CD4-positive, alpha-beta memory T cell (primary cell): ENCODE measurements around the gene SMARCA1. TPM values are rescaled to one million over a fixed set of nuclear protein-coding genes. Genes with fewer than 3 reads are reported as not detected.

Source experiments
- CTCF ChIA-PET: fragments of 350-600 bp; sonication (Branson Sonifier 250); formaldehyde crosslinking; loops from one replicate; lab custom pipeline; 2021; ENCODE audit warnings: inconsistent platforms; ENCODE audit not compliant: partially characterized antibody; lab: Charles Lee
- POLR2A ChIA-PET: fragments of 350-600 bp; sonication (Branson Sonifier 250); formaldehyde crosslinking; loops from one replicate; lab custom pipeline; 2021; ENCODE audit not compliant: partially characterized antibody; lab: Charles Lee
- DNase-seq, 5 donors: peaks; one replicate each; pipeline versions ENCODE4 v3.0.0 to v3.0.0-alpha.2; 2020 to 2022; ENCODE audit warnings: mixed read lengths in 1 of 5
- H3K27ac ChIP-seq: one replicate; pipeline ENCODE4 v1.7.0; 2013; ENCODE audit warnings: low read depth, low read length
- H3K27me3 ChIP-seq: 2 replicates; pipeline ENCODE4 v1.7.0; 2013; ENCODE audit warnings: mild to moderate bottlenecking, low read length, moderate library complexity; ENCODE audit not compliant: insufficient read depth
- H3K36me3 ChIP-seq: 2 replicates; pipeline ENCODE4 v1.7.0; 2013; ENCODE audit warnings: mild to moderate bottlenecking, low read length, moderate library complexity; ENCODE audit not compliant: insufficient read depth
- H3K4me1 ChIP-seq: 2 replicates; pipeline ENCODE4 v1.7.0; 2013; ENCODE audit warnings: mild to moderate bottlenecking, low read length, moderate library complexity; ENCODE audit not compliant: insufficient read depth
- H3K4me3 ChIP-seq, 2 donors: one replicate each; pipeline ENCODE4 v1.7.0; 2013; ENCODE audit warnings: low read length in 2 of 2, mild to moderate bottlenecking in 1 of 2
- H3K9me3 ChIP-seq, 2 donors: one replicate each; pipeline ENCODE4 v1.7.0; 2013; ENCODE audit warnings: low read length in 2 of 2, control low read depth in 1 of 2; ENCODE audit not compliant: control insufficient read depth in 1 of 2
- H3K27ac Mint-ChIP-seq, 7 donors: one replicate each; pipeline ENCODE4 v1.8.0; 2020 to 2021; ENCODE audit warnings: mixed read lengths in 7 of 7, mild to moderate bottlenecking in 6 of 7, inconsistent platforms in 3 of 7, moderate library complexity in 3 of 7
- H3K27me3 Mint-ChIP-seq, 2 donors: one replicate each; pipeline ENCODE4 v1.8.0; 2020 to 2021; ENCODE audit warnings: mixed read lengths in 2 of 2
- H3K36me3 Mint-ChIP-seq, 2 donors: one replicate each; pipeline ENCODE4 v1.8.0; 2020 to 2021; ENCODE audit warnings: mixed read lengths in 2 of 2, inconsistent platforms in 1 of 2, mild to moderate bottlenecking in 1 of 2
- H3K4me1 Mint-ChIP-seq, 4 donors: one replicate each; pipeline ENCODE4 v1.8.0; 2020 to 2021; ENCODE audit warnings: mixed read lengths in 4 of 4, mild to moderate bottlenecking in 1 of 4
- H3K4me3 Mint-ChIP-seq, 8 donors: one replicate each; pipeline ENCODE4 v1.8.0; 2020 to 2021; ENCODE audit warnings: mixed read lengths in 8 of 8, mild to moderate bottlenecking in 7 of 8, moderate library complexity in 6 of 8, inconsistent platforms in 3 of 8
- H3K9me3 Mint-ChIP-seq, 8 donors: one replicate each; pipeline ENCODE4 v1.8.0; 2020 to 2021; ENCODE audit warnings: mixed read lengths in 8 of 8, mild to moderate bottlenecking in 5 of 8, inconsistent platforms in 3 of 8, moderate library complexity in 1 of 8
- intact Hi-C: fragments of 100-400 bp; cut with micrococcal nuclease; formaldehyde crosslinking; loops from one replicate; pipeline ENCODE4 v1.15.1; 2023
- polyA plus RNA-seq, 2 donors: library from polyadenylated mRNA; unstranded; fragments of 300-500 nt; fragmentation: Illumina TruSeq; gene quantifications; one replicate each; pipeline ENCODE4 v1.2.3, GENCODE V29; 2021
- total RNA-seq, 2 experiments: library from RNA; stranded (reverse); gene quantifications; one replicate each; pipeline ENCODE4 v1.2.3, GENCODE V29; 2021

The SMARCA1 gene
- total and polyA plus RNA-seq, 4 experiments from 2014 or later: 0.16 to 0.52 (median 0.32) TPM

DNA sequence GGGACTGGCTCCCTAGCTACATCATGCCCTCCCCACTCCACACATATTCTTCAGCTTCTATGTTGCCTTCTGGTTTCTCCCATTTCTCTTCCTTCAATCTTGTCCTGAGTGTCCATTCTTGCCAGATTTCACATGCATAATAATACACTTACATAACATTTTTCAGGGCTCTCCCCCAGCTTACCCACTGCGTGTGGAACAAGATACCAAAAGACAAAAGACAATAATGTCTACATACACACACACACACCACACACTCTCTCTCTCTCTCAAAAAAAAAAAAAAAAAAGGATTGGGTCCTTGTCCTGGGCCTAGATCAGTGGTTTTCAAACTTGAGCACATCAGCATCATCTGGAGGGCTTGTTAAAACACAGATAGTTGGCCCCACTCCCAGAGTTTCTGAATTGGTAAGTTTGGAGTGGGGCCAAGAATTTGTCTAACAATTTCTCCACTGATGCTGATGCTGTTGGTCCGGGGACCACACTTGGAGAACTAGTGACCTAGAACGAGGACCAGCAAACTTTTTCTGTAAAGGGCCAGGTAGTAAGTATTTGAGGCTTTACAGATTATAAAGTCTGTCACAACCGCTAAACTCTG, 6.5 kb upstream of the SMARCA1 start:
- Histone ChIP-seq H3K9me3 (no peaks in the 10 kb centered on the region), H3K27ac (no peak overlapping the region), H3K27me3 (no peaks in the 10 kb centered on the region), H3K4me1 (no peaks in the 10 kb centered on the region), H3K4me3 (no peak overlapping the region), H3K36me3 (no peaks in the 10 kb centered on the region)
- H3K4me3 Mint-ChIP-seq: no peak overlapping the region
- H3K4me1 Mint-ChIP-seq: no peaks in the 10 kb centered on the region
- no peaks in the 10 kb centered on the region for H3K36me3 Mint-ChIP-seq
- ChIA-PET POLR2A (no interaction called here), CTCF (no interaction called here)
- H3K27ac Mint-ChIP-seq: no peak overlapping the region
- intact Hi-C loops: no loop called here
- H3K9me3 Mint-ChIP-seq: no peaks in the 10 kb centered on the region
- DNase-seq: no peak
- peaks cover 0 to 1% of the 10 kb centered on the region in 2 donors for H3K27me3 Mint-ChIP-seq

DNA sequence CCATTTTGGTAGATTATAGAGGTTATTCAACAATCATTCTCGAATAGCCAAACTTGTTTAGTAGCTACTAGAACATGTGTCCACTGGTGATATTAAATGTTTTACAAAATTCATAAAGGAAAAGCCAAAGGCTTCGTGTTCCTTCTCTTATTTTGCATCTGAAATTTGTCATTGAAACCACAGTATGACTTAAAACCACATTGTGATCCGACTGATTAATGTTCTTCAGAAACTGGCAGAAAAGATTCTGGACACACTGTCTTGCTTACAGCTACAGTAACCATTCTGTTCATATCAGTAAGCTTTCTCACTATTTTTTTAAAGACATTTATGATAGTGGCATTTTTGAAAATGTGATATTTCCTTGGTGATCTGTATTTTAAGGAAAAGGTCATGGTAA, 2.6 kb upstream of the SMARCA1 start:
- H3K27me3 Mint-ChIP-seq: peaks cover 0 to 2% of the 10 kb centered on the region in 2 donors

DNA sequence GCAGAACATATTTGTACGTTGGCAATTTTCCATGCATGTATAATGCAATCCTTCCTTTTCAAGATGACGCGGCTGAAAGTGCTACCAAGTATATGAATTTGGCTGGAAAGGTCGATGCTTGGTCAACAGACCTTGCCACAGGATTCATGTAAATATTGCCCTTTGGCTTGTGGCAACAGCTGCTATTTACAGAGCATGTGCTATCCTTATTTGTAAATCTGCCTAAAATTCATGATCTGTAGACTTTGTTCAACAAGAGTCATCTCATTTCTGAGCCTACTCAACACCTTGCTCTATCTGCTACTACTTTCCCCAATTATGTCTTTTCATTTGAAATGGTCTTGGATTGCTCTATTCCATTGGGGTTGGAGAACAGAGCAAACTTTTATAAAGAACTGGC, 1.9 kb upstream of the SMARCA1 start:
- Mint-ChIP-seq H3K4me1 (peaks cover 0 to 6% (median 1%) of the 10 kb centered on the region in 4 donors), H3K4me3 (no peak overlapping the region)
- CTCF ChIA-PET: no interaction called here

More for the DNA sequence above, 2.6 kb upstream of the SMARCA1 start:
- Mint-ChIP-seq H3K27ac (no peak overlapping the region), H3K4me1 (peaks cover 0 to 6% (median 1%) of the 10 kb centered on the region in 4 donors), H3K4me3 (no peak overlapping the region), H3K9me3 (no peaks in the 10 kb centered on the region), H3K36me3 (peaks cover 0 to 2% of the 10 kb centered on the region in 2 donors)
- Histone ChIP-seq H3K27ac (no peak overlapping the region), H3K4me3 (no peak overlapping the region), H3K36me3 (no peaks in the 10 kb centered on the region), H3K4me1 (peaks cover 7% of the 10 kb centered on the region), H3K27me3 (no peaks in the 10 kb centered on the region), H3K9me3 (no peaks in the 10 kb centered on the region)
- POLR2A ChIA-PET: no interaction called here
- CTCF ChIA-PET: interaction anchor here (0.8 to 1.1 kb wide), 2 partner anchors 13 to 75 kb away, joined by 3 read pairs; no protein-coding TSS in a partner anchor
- DNase-seq: no peak
- intact Hi-C loops: no loop called here

DNA sequence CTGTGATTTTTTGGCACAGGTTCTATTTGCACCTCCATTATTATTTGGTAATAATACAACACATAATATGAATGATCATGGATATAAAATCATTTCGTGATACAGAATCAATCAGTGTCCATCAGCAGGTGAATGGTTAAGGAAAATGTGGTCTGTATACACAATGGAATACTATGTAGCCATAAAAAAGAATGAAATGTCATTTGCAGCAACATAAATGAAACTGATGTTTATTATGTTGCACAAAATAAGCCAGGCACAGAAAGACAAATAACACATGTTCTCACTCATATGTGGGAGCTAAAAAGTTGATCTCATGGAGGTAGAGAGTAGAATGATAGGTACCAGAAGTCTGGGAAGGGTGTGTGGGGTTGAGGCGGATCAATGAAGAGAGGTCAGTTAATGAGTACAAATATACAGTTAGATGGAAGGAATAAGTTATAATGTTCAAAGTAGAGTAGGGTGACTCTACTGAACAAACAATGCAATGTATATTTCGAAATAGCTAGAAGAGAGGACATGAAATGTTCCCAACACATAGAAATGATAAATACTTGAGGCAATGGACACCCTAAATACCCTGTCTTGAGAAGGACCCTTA, 1.1 kb upstream of the SMARCA1 start:
- Histone ChIP-seq H3K27ac (no peak overlapping the region), H3K4me1 (peaks cover 7% of the 10 kb centered on the region), H3K36me3 (no peaks in the 10 kb centered on the region), H3K27me3 (no peaks in the 10 kb centered on the region), H3K4me3 (no peak overlapping the region), H3K9me3 (no peaks in the 10 kb centered on the region)
- H3K4me1 Mint-ChIP-seq: peaks cover 0 to 6% (median 1%) of the 10 kb centered on the region in 4 donors
- ChIA-PET CTCF (no interaction called here), POLR2A (no interaction called here)
- H3K27me3 Mint-ChIP-seq: peaks cover 0 to 2% of the 10 kb centered on the region in 2 donors
- peak overlapping the region; percentile 6 to 87 (median 79) for H3K4me3 Mint-ChIP-seq
- no peaks in the 10 kb centered on the region for H3K9me3 Mint-ChIP-seq
- no peak overlapping the region for H3K27ac Mint-ChIP-seq
- no peak for DNase-seq
- intact Hi-C loops: no loop called here
- H3K36me3 Mint-ChIP-seq: peaks cover 0 to 2% of the 10 kb centered on the region in 2 donors

More for the DNA sequence above, 1.9 kb upstream of the SMARCA1 start:
- intact Hi-C loops: no loop called here
- Mint-ChIP-seq H3K36me3 (peaks cover 0 to 2% of the 10 kb centered on the region in 2 donors), H3K27me3 (peaks cover 0 to 2% of the 10 kb centered on the region in 2 donors), H3K9me3 (no peaks in the 10 kb centered on the region), H3K27ac (no peak overlapping the region)
- POLR2A ChIA-PET: no interaction called here
- peaks cover 7% of the 10 kb centered on the region for H3K4me1 ChIP-seq
- no peak for DNase-seq
- H3K4me3 ChIP-seq: no peak overlapping the region
- H3K9me3 ChIP-seq: no peaks in the 10 kb centered on the region
- no peaks in the 10 kb centered on the region for H3K27me3 ChIP-seq
- H3K27ac ChIP-seq: no peak overlapping the region
- no peaks in the 10 kb centered on the region for H3K36me3 ChIP-seq

DNA sequence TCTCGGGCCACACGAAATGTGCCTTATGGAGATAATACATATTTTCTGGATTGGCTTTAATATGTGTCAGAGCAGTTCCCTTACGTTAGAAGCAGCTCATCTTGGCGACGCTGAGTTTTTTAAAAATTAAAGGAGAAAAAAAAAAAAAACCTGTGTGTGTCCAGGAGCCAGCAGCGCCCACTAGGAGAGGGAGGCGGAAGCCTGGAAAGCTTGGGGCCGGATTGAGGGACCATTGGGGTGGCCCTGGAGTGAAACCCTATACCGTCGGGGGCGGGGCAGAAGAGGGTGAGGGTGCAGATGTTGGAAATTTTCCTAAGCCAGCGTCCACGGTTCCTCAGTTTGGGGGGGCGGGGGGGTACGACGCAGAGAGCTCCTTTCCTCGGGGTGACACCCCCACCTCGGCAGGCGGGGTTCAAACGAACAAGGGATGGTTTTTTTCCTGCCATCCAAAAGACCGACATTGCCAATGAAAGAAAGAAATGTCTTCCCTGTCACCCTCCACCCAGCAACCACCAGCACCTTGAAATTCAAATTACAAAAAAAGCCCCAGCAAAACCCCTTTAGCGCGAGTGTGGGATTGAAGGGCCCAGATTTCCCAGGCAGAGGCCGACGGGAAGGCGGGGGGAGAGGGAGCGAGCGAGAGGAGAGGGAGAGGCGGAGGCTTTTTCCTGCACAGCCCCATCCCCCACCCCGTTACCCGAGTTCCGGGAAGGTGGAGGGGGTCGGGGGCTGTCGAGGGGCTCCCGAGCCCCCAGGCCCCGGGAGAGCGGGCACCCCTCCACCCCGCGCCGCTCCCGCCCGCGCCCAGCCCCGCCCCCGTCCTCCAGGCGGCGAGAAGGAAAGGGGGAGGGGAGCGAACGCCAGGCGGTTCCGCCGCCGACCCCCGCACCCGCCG, 859 bp downstream of the SMARCA1 start:
- Histone ChIP-seq H3K4me3 (peak overlapping the region in 1 of 2 donors; percentile 41), H3K9me3 (no peaks in the 10 kb centered on the region), H3K27me3 (no peaks in the 10 kb centered on the region), H3K36me3 (no peaks in the 10 kb centered on the region), H3K27ac (no peak overlapping the region), H3K4me1 (peaks cover 7% of the 10 kb centered on the region)
- H3K27ac Mint-ChIP-seq: peak overlapping the region in 3 of 7 donors; percentile 67 to 74 (median 68)
- no peak for DNase-seq
- H3K4me3 Mint-ChIP-seq: peak overlapping the region; percentile 82 to 89 (median 86)
- peaks cover 0 to 2% of the 10 kb centered on the region in 2 donors for H3K27me3 Mint-ChIP-seq
- H3K36me3 Mint-ChIP-seq: peaks cover 0 to 2% of the 10 kb centered on the region in 2 donors
- ChIA-PET POLR2A (no interaction called here), CTCF (no interaction called here)
- intact Hi-C loops: loop anchor here (2.0 kb wide), 1 partner anchor 18 kb away; the partner anchor contains the start of gene OCRL
- peaks cover 0 to 6% (median 1%) of the 10 kb centered on the region in 4 donors for H3K4me1 Mint-ChIP-seq
- no peaks in the 10 kb centered on the region for H3K9me3 Mint-ChIP-seq

DNA sequence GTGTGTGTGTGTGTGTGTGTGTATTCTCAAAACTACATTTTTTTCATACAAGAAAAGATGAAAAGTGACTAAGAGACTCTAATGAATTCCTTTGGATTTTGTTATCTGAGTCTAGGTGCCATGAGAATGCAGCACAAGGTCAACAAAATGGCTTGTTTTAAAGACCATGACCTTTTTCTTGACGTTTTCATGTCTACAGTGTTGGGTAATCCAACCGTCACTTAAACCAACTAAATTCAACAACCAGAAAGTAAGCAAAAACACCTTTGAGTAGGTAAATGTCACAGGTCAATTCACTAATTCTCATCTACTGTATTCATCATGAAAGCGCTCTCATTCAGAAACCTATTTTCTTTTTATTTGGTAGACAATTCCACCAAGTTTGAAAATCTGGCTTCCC, 3.1 kb downstream of the SMARCA1 start:
- H3K36me3 Mint-ChIP-seq: peaks cover 0 to 2% of the 10 kb centered on the region in 2 donors
- H3K9me3 Mint-ChIP-seq: no peaks in the 10 kb centered on the region

DNA sequence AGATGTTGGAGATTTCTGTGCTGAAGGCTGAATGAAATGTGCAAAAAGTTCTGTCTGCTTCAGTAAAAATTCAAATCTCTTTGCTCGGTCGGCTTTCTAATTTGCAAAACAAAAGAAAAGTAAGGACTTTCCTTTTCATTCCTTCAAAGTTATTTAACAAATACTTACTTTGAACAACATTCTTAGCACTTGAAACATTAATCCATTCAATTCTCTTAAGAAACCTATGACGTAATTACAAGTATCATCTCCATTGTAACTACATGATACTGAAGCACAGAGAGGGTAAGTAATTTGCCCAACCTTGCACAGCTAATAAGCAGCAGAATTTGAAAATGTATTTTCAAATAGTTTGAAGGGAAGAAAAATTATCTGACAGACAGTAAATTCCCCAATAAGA, 6.9 kb downstream of the SMARCA1 start:
- Histone ChIP-seq H3K36me3 (no peaks in the 10 kb centered on the region), H3K9me3 (no peaks in the 10 kb centered on the region), H3K27ac (no peak overlapping the region), H3K4me1 (no peaks in the 10 kb centered on the region), H3K4me3 (no peak overlapping the region), H3K27me3 (no peaks in the 10 kb centered on the region)
- Mint-ChIP-seq H3K4me3 (no peak overlapping the region), H3K9me3 (no peaks in the 10 kb centered on the region), H3K4me1 (no peaks in the 10 kb centered on the region), H3K27ac (no peak overlapping the region), H3K36me3 (no peaks in the 10 kb centered on the region), H3K27me3 (peaks cover 7% of the 10 kb centered on the region in 2 donors)
- CTCF ChIA-PET: no interaction called here
- DNase-seq: no peak
- intact Hi-C loops: no loop called here
- POLR2A ChIA-PET: no interaction called here

More for the DNA sequence above, 3.1 kb downstream of the SMARCA1 start:
- no peak for DNase-seq
- peaks cover 7% of the 10 kb centered on the region for H3K4me1 ChIP-seq
- POLR2A ChIA-PET: no interaction called here
- intact Hi-C loops: no loop called here
- Mint-ChIP-seq H3K4me1 (peaks cover 0 to 6% (median 1%) of the 10 kb centered on the region in 4 donors), H3K27ac (no peak overlapping the region), H3K27me3 (peaks cover 1 to 2% of the 10 kb centered on the region in 2 donors), H3K4me3 (no peak overlapping the region)
- CTCF ChIA-PET: no interaction called here
- no peak overlapping the region for H3K4me3 ChIP-seq
- no peaks in the 10 kb centered on the region for H3K36me3 ChIP-seq
- H3K9me3 ChIP-seq: no peaks in the 10 kb centered on the region
- no peaks in the 10 kb centered on the region for H3K27me3 ChIP-seq
- H3K27ac ChIP-seq: no peak overlapping the region
